Adrenal gland (tissue), 5 donors: ENCODE data around the gene CHD2.
"Not testable (repeated sequence)": the region's sequence is repeated elsewhere in the genome, so short reads cannot be mapped to it uniquely, and the experiment has no call there.

ENCODE experiments used
- POLR2A ChIP-seq, 2 donors: fragments of 450-650 bp; IDR thresholded peaks; one replicate each; pipeline ENCODE4 v1.6.1; 2017; ENCODE audit warnings: antibody characterized with exemption in 2 of 2, mild to moderate bottlenecking in 2 of 2, moderate library complexity in 1 of 2
- TF ChIP-seq, protein P1 (sequence below), 6 experiments: fragments of 450-650 bp in 4 of 6; fragments of 200-600 bp in 2 of 6; sonication (generic) in 1 of 6; IDR thresholded peaks; 1 replicate in 5 of 6; 2 replicates in 1 of 6; pipeline versions ENCODE4 v1.5.1 to v1.8.0; 2016 to 2021; ENCODE audit warnings: antibody characterized with exemption in 6 of 6, mild to moderate bottlenecking in 2 of 6, moderate library complexity in 1 of 6
- donor health status: DM: no; HTN: no; CAD: no.

DNA sequence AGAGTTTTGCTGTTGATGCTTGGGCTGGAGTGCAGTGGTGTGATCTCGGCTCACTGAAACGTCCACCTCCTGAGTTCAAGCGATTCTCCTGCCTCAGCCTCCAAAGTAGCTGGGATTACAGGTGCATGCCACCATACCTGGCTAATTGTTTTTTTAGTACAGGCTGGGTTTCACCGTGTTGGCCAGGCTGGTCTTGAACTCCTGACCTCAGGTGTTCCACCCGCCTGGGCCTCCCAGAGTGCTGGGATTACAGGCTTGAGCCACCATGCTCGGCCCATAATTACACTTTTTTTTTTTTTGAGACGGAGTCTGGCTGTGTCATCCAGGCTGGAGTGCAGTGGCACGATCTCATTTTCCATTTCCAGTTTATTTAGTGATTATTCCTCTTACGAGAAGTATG lies 18.8 kb downstream of the CHD2 start:
- TF ChIP-seq, protein P1, sequence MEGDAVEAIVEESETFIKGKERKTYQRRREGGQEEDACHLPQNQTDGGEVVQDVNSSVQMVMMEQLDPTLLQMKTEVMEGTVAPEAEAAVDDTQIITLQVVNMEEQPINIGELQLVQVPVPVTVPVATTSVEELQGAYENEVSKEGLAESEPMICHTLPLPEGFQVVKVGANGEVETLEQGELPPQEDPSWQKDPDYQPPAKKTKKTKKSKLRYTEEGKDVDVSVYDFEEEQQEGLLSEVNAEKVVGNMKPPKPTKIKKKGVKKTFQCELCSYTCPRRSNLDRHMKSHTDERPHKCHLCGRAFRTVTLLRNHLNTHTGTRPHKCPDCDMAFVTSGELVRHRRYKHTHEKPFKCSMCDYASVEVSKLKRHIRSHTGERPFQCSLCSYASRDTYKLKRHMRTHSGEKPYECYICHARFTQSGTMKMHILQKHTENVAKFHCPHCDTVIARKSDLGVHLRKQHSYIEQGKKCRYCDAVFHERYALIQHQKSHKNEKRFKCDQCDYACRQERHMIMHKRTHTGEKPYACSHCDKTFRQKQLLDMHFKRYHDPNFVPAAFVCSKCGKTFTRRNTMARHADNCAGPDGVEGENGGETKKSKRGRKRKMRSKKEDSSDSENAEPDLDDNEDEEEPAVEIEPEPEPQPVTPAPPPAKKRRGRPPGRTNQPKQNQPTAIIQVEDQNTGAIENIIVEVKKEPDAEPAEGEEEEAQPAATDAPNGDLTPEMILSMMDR (IDR thresholded peaks at IDR 0.05): not testable (repeated sequence)
- TF ChIP-seq POLR2A (IDR thresholded peaks at IDR 0.05): not testable (repeated sequence)
